Smooth muscle cell of the brain vasculature (primary cell): ENCODE results near the gene RERE.
A peak's percentile ranks its signal among the peaks of the same experiment; 100 is the strongest.
"Not testable (repeated sequence)": the region's sequence is repeated elsewhere in the genome, so short reads cannot be mapped to it uniquely, and the experiment has no call there.

Experiments
- DNase-seq: peaks from one replicate; pipeline ENCODE4 v3.0.0-alpha.2; 2012; ENCODE audit warnings: low read depth, low spot score

Gene RERE

DNA sequence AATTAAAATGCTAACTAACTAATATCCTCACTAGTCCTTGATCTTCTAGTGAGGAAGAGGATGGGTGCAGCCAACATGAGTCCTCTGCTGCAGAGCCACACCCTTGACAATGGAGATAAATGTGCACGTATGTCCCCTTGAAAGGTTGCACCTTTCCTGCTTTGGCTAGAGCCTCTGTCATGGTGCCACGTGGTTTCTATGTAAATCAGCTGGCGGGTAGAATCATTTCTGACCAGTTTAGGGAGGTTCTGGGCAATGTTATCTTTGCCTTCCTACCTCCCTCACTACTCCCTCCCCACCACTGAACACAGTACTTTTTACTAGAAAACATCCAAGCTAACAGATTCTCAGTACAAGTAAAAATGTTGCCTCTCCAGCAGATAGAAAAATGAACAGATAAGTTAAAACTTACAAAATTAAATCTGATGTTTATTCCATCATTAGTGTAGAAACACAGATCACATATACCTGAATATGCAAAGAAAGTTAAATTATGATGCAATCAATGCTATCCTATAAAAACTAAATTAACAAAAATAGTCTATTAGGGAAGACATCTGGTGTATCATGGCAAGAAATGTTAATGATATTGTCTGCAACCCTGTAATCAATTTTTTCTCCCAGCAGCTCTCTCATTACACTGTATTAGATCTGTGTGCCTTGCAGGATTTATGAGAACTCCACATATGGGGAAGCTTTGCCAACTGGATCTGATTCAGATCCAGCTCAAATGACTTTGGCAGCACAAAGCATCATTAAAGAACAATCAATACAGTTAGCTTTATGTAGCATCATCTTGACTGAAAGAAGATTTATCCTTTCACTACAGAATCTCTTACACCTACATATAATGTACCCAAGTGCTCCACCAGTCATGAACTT is 205.6 kb downstream of the RERE start:
- DNase-seq: not testable (repeated sequence)

DNA sequence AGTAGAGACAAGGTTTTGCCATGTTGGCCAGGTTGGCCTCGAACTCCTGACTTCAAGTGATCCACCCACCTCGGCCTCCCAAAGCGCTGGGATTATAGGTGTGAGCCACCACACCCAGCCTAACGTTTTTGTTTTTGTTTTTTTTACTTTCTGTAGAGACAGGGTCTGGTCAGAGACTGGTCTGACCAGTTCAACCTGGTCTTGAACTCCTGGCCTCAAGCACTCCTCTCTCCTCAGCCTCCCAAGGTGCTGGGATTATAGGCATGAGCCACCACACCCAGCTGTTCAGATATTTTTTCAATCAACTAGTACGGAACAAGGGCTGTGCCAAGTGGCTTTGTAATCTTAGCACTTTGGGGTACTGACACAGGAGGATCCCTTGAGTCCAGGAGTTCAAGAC is 209.5 kb downstream of the RERE start:
- DNase-seq: no peak

- no peak for DNase-seq
Measured at GRCh38 chr1:8604041-8604945, 213.1 kb downstream of the RERE start.

GRCh38 chr1:8603220-8603616 is 214.2 kb downstream of the RERE start:
- DNase-seq: no peak

DNA sequence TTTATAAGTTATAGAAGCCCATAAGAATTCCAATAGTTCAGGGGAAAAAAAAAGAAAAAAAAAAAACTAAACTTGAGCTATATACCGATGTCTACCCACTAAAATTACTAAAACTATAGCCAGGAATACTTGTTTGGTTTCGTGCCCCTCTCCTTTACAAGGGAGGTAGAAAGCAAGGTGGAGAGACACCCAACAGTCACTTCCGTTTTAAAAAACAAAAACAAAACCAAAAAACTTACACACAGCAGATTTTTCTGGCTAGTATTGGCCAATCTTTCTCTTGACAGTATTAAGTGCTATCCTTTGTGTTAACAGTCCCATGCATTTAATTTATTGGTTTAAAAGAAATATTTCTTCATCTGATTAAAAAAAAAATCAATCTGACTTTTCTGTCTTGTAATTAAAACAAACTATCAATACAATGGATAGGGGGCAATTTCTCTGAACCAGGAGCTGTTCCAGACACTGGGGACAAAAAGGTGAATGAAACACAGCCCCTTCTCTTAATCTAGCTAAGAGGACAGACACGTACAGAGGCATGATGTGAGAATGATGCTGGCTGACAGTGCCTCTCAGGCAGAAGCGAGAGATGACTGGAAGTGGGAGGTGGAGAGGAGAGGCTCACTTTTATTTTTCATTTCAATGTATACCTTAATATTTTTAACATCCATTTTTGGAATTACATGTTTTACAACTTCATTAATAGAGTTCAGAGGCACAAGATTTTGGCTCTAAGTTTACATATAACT is 214.8 kb downstream of the RERE start:
- DNase-seq: no peak

GRCh38 chr1:8600336-8600735 is 217.1 kb downstream of the RERE start:
- no peak for DNase-seq

GRCh38 chr1:8599646-8600212 is 217.7 kb downstream of the RERE start:
- no peak for DNase-seq

- DNase-seq: no peak
Measured at GRCh38 chr1:8598783-8599182, 218.7 kb downstream of the RERE start.

DNA sequence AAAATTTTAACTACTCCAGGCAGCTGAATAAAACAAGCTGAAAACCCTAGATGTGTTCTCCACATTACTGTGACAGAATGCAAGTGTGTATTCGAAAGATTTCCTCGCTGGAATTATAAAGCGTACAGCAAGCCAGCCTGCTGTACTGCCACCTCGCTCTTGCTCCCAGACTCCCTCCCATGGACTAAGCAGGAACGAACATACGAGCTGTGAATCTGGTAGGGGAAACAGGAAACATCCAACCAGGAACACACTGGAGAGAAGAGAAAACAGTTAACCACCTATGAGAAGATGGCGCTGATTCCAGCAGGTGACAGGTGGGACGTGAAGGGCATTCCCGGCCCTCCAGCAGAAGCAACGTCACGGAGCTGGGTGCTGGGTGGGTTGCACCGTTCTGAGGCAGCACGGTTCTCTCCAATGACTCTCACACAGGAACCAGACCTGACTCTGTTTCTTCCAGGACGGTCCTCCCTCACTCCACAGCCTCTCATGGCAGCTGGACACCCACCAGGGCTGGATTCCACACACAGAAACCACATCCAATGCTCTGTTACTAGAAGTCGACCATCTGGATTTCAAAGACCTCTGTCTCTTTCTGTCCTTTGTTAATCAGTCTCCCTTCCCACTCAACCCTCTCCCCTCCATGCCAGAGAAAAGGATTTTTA is 219.2 kb downstream of the RERE start:
- DNase-seq: peak; percentile 35

DNA sequence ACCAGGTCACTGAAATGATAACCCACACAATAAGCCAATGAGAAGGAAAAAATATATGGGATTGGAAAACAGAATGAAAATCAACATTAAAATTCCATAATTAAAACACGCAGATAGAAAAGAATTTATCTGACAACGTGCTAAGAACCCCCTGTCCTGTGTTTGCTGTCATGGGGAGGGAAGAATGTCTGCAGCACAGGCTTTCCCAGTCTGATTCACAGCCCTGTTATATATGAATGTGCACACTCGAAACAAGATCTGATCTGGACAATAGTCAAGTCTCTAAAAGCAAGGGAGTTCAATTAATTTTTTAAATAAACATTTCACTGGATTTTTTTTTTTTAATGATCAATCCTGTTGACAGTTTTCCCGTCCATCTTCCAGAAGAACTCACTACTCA is 220.0 kb downstream of the RERE start:
- no peak for DNase-seq

GRCh38 chr1:8595941-8596340 is 221.5 kb downstream of the RERE start:
- no peak for DNase-seq

DNA sequence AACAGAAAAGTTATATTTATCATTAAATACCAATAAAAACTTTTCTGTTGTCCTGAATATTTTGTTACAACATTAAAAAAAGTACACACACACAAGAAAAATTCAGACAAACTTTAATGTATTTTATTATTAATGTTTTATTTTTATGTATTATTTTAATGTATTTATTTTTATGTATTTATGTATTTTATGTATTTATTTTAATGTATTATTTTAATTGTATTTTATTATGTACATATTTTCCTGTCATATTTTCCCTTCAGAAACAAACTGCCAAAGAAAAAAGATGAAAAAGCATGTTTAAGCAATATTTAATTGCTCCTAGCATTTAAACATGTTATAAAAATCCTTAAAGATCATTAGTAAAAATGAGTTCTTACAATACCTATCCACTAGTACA is 222.1 kb downstream of the RERE start:
- no peak for DNase-seq

GRCh38 chr1:8593292-8593691 is 224.1 kb downstream of the RERE start:
- not testable (repeated sequence) for DNase-seq

DNA sequence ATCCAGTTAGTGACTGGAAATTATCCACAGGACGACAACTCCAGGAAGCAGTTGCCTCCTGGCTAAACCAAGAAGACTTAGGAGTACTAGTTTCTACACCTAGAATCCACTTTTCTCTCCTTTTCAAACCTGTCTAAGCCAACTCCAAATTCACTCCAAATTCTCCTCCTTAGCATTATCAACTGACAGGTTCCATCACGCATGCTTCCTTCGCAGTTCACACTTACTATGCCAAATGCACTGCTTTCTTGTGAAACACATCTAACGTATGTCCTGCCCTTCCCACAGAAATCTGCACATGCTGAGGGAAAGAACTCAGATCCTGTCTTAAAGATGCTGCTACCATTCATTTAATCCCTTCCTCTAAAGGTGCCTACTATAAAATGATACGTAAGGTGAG is 225.9 kb downstream of the RERE start:
- DNase-seq: no peak

DNA sequence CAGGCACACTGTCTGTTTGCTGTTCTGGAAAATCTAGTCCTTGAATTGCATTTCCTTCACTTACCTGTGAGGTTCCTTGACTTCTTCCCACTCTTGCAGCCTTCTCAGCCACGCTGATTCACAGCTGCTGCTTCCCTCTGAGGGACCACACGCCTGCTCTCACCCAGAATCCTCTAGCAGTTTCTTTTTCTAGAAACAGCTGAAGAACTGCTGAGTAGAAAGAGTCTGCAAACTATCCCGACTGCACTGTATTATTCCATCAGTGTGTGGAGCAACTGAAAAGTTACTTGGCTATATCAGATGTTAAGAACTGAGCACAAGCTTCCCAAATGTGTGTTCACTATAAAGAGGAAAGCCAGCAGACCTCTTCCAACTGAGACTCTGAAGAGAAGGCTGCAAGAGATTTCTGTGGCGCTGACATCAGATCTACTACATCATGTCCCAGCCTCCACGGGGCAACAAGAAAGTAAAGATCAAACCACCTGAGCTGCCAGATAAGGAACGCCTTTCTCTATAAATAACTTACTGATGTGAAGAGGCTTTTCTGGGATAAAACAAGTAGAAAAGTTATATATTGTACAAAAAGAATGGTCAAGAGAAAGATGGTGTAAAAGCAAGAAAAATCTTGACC is 226.6 kb downstream of the RERE start:
- no peak for DNase-seq

GRCh38 chr1:8589571-8589970 is 227.9 kb downstream of the RERE start:
- no peak for DNase-seq

DNA sequence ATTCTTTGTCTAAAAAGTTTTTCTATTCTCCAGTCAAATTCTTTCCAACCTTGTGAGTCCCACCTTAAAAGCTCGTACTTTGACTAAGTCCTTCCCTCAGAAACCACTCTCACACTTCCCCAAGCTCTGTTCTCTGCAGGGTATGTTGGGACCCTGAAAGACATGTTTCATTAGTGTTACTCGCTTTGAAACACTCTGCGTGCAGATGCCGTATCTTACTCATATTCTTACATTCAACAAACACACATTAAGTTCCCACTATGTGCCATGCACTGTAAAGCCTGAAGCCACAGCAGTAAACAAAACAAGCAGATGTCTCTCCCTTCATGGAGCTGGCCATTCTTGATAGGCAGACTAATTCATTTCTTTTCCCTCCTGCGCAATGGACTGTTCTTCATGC is 229.7 kb downstream of the RERE start:
- no peak for DNase-seq

DNA sequence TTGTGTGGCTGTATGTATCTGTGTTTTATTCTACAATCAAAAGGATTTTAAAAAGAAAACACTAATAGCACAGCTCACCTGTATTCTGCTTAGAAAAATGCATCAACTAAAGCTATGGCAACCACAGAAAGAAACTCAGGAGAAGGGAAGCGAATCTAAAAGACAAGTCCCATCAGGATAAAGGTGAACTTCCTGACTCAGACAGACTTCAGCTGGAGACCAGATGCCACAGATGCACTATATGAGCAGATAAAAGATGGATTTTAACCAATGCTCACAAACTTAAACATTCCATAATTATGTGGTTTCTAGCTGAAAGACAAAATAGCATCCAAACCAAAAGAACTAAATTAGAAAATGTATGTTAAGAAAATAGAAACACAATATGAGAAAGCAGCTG is 231.0 kb downstream of the RERE start:
- no peak for DNase-seq

- no peak for DNase-seq
Measured at GRCh38 chr1:8584316-8584715, 233.1 kb downstream of the RERE start.

DNA sequence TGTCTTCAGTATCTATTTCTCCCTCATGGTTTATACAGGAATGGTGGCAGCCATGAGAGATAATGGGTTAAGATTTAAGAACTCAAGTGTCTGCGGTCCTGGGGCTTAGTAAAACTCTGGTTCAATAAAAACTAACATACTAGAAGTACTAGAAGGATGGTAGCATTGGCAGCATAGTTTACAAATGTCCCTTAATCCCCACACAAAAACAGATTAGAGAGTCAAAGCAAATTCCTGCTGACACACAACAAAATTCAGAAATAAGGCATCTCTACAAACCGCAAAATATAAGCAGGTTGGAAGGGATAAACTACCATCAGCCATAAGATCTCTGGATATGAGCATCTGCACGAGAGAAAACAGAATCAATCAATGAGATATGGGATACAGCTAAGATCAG is 234.4 kb downstream of the RERE start:
- DNase-seq: no peak

- DNase-seq: no peak
Measured at GRCh38 chr1:8580566-8580965, 236.9 kb downstream of the RERE start.
